Middle frontal gyrus (tissue), 1 donor: Measurements from ENCODE around the gene KCNK2.

Source experiments
- DNase-seq: peaks from one replicate; pipeline ENCODE4 v3.0.0-alpha.2; 2015; ENCODE audit warnings: low spot score; ENCODE audit errors: extremely low spot score

Gene KCNK2

DNA sequence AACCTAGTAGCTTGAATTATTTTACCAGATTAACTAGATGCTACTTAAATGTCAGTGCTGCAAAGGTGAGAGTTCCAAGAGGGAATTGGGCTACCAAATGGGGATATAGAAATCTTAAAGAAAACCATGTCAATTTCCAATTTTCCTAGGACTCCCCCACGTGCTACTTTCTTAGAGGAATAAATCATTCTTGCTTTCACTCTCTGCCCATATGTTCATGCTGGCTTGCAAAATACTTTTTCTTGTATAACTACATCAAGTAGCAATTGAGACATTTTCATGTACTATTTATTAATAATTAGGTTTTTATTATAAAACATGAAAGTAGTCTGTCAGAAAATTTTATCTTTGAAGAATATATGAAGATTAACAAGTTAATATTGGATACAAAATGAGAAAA, 11.8 kb downstream of the KCNK2 start:
- DNase-seq, result no peak

DNA sequence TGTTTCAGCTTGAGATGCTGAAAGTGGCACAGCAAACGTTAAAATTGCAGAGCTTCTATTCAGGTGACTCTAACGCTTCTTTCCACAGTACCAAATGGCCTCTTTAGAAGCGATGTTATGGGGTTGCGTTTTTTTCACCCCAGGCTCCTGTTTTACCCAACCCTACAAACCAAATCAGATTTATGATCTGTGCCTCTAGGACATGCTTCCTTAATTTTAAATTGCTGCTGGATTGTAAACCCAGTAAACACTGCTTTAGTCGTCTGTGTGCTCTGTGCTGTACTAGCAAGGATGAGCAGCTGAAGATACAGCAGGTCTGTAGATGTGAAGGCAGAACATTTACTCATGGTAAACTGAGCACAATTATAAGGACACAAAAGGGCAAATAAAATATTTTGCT, 13.0 kb downstream of the KCNK2 start:
- no peak for DNase-seq

DNA sequence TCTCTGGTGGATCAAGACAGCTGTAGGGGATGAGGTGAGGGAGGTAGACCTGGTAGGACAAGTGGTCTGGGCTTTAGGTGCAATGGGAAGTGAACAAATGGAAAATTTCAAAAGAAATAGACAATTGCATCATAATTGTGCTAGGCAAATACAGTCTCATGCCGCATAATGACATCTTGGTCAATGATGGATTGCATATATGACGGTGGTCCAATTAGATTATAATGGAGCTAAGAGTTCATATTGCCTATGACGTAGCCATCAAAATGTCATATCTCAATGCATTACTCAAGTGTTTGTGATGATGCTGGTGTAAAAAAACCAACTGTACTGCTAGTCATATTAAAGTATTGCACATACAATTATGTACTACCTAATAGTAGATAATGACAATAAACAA, 19.0 kb downstream of the KCNK2 start:
- DNase-seq, result no peak

DNA sequence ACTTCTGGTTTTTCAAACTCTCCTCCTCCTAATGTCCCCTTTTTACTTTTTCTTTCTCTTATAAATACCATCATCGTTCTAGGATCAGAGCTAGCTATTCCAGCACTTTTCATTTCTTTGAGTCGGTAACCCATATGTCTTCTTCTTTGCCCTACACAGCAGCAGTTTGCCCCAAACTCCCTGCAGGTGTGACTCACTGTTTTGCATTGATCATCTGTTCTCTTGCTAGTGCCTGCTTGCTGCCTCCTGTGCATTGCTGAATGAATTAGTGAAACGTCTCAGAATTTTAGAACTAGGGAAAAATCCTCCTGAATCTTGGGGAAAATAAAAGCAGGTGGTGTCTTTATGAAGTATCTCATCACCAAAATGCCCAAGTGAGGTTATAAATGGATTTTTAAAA, 21.7 kb downstream of the KCNK2 start:
- DNase-seq, result no peak

DNA sequence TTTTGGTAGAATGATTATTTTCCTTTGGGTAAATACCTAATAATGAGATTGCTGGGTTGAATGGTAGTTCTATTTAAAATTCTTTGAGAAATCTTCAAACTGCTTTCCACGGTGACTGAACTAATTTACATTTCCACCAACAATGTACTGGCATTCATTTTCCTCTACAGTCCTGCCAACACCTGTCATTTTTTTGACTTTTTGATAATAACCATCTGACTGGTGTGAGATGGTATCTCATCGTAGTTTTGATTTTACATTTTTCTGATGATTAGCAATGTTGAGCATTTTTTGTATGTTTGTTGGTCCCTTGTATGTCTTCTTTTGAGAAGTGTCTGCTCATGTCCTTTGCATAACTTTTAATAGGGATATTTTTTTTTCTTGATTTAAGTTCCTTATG, 23.5 kb downstream of the KCNK2 start:
- DNase-seq, result no peak

DNA sequence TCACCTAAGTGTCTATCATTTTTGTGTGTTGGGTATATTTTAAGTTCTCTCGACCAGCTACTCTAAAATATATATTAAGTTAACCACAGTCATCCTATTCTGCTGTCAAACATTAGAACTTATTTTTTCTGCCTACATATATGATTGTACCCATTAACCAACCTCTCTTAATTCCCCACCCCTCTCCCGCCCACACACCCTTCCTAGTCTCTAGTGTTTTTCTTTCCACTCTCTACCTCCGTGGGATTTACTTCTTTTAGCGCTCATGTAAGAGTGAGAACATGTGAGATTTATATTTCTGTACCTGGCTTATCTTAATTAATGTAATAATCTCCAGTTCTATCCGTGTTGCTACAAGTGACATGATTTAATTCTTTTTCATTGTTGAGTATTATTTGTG, 26.6 kb downstream of the KCNK2 start:
- DNase-seq, result no peak

DNA sequence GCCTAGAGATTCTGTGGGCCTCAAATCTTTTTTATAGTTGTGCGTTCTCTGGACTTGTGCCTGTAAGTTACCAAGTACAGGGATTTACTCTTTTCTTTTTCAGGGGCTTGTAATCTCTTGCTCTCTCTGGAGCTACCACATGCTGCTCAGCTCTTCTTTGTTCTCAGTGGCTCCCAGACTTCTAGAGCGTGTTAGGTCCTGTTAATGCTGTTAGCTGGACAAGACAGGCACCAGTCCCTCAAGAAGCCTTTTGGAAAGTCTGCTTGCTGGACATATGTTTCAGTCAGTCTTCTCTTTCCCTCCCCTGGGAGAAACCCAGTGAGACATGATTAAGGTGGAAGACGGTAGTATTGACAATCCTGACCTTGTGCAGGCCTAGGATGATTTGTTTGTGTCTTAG, 29.4 kb downstream of the KCNK2 start:
- DNase-seq, result no peak

DNA sequence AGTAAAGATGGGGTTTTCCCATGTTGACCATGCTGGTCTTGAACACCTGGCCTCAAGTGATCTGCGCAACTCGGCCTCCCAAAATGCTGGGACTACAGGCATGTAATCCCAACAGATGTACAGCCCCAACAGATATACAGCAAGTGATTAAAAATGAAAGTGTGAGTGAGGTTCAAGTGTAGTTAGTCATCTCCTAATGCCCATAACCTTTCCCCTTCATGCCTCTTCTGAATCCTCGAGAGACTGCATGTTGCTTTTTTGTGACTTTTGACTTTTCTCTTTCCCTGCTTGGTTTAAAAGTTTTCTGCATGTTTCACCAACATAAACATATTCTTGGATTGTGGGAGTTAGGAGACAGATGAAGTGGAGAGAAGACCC, 31.2 kb downstream of the KCNK2 start:
- no peak for DNase-seq

DNA sequence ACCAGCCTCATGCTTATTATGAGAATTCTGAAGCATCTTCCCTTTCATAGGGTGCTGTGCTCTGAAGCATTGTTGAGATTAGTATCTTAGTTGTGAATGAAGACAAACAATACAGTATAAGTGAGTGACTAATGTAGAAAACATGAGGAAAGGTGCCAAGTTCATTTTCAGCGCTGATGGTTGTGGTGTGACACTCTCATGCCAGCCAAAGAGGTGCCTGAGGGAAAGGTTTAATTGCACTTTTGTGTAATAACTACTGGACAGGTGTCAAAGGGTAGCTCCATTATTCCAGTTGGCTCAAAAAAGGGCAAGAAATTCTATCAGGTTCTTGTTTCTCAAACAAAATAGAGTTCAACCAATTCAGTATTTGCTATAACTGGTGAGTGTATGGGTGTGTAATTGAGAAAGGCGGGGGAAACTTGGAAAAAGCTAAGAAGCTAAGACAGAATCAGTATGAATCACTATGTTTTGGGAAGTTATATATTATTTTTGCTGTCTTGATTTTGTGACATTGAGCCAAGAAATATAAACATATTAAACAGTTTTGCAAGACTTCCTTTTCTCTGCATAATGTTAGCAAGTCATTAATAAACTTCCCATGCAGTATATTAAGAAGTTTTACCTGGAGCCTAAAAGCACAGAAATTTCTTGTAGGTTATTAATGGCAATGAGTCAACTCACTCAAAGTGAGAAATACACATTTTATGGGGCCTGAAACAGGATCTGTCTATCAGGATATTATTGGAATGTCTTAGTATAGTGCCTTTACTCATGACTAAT, 31.8 kb downstream of the KCNK2 start:
- no peak for DNase-seq

DNA sequence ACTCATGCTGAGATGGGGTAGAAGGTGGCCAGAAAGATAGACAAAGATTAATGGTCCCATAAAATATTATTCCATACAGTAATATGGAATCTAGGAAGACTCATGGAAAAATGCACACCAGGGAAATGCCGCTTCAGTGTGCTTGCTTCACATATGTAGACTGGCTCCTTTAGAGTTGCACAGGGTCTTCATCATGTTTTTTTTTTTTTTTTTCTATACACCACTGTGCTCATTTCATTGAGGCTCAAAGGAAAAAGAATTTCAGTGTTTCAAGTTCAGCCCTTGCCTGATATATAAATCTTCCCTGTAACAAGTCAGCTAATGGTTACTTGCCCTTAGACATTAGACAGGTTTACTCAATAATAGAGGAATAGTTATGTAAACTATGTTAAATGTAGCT, 33.2 kb downstream of the KCNK2 start:
- no peak for DNase-seq

DNA sequence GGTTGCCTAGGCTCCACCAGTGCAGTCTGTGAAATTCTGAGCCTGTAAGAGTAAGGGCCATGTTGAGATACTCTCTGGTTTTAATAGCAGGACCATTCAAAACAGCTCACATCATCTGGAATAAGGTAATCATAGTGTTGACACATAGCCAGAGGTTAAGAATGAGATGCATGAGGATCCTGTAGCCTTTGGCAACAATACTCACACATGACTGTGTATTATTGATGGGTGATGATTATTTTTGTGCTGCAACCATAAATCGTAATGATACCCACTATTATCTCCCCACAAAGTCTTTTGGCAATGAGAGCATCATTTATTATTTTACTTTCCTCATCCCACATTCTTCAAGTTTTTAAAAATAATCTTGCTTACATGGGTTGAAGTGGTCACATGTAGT, 35.5 kb downstream of the KCNK2 start:
- no peak for DNase-seq

DNA sequence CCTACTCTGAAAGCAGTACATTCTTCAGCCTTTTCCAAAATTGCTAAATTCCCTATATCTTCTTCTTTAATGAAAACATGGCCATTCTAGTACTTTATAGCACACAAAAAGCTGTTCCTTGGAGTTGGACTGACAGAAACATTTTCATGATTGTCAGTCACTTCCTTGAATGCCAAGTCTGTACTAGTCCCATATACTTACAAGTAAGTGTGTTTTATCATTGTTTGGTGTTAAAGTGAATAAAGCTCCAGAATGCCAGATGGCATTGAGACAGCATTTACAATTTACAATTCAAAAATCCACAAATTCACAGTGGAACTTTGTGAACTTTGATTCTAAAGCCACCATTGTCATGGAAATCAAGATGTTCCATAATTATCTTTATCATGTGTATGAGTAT, 36.5 kb downstream of the KCNK2 start:
- no peak for DNase-seq

DNA sequence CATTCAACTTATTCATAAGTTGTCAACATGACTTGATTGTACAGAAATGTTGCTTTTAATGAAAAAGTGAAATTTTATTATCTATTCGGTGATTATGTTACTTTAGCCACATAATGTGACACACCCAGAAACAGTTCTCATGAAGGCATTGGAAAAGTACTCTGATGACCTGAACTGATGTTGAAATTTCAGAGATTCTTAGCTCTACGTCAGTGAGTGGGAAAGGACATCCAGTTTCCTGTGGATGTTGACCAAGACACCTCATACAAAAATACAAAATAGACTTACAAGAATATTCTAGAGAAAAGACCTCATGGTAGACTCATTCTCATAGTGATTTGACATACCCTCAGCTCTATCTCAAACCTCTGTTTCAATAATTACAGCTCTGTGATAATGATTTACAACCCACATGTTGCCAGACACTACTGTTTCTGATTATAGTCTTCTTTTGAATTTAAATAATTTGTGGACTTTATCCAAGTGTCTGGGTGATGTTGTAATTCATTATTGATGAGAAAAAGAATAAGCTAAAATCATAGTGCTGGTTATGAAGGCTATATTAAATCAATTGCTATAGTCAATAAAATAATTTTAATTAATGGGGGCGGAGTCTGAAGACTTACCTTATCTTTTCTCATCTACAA, 37.3 kb downstream of the KCNK2 start:
- no peak for DNase-seq

DNA sequence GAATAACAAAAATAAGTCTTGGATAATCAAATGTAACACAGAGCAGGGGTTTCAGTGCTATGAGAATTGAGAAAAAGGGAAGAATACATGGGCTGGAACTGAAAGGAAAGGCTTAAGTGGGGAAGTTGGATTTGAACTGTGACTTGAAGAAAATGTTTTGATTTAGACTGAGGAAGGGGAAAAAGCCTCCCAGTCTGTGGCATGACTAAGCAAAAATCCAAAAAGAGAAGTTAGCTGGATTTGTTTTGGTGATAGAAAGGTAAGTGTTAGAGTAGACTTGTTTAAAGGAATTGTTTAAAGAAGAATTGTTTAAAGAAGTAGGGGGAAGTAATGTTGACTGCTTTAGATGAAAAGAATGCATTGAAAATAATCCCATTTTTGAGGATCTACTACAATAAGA, 46.0 kb downstream of the KCNK2 start:
- DNase-seq, result no peak

DNA sequence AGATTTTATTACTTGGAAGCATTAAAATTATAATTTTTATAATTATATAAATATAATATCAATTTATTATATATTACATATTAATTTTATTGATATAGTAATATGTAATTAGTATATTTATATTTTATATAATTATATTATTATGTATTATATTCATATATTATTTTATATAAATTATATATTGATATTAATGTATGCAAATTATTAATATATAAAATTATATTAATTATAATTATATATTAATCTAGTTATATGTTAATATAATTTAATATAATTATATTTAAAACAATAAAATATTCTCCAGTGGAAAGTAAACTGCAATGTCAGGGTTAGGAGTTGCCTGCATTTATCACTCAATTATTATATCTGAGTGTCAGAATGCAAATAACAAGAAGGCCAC, 48.8 kb downstream of the KCNK2 start:
- no peak for DNase-seq

DNA sequence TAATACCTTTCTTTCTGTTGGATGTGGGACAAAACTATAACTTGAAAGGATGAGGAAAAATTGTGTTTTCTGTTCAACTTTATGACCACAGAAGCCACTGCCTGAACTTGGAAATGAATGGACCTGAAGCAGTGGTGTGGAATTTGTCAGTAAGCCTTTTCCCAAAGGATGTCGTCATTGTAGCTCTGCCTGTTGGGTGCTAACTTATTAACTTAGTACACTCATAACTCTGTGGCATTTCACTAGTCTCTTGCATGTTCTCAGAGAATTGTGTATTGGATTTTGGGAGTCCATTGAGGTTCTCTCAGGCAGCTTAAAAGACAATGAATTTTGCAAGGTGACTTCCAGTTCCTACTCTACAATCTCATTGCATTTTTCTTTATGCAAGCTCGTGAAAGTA, 49.6 kb downstream of the KCNK2 start:
- no peak for DNase-seq

DNA sequence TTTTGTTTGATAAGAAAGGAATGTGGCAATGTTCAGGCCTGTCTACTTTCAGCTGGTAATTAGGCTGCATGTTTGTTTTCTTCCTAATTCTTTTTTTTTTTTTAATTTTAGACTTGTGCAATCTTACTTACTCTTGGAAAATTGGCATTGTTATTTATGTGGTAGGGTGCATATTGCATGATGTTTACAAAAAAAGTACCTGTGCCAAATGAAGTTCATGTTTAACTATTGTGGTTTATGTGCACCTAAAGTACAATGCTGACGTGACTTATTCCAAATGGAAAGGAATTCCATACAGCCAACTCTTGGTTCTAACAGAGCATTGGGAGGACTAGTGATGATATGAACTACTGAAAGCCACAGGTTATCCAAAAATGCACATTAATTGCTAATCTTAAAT, 51.0 kb downstream of the KCNK2 start:
- no peak for DNase-seq

DNA sequence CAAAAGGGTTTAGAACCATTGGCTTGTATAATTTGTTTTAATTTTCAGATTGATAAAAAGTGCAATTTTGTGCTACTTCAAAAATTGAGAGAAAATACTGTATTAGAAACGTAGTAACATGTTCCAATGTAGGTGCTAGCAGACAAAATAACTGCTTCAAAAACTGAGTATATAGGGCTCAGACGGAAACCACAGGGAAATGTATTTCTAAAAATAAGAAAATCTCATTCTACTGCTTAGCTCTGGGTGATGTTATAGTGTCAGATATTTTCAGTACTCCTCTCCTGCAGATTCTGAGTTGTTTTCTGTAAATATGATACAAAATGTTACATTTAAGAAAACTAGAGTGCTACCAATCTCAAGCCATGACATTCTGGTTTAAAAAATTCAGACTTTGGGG, 55.4 kb downstream of the KCNK2 start:
- no peak for DNase-seq

DNA sequence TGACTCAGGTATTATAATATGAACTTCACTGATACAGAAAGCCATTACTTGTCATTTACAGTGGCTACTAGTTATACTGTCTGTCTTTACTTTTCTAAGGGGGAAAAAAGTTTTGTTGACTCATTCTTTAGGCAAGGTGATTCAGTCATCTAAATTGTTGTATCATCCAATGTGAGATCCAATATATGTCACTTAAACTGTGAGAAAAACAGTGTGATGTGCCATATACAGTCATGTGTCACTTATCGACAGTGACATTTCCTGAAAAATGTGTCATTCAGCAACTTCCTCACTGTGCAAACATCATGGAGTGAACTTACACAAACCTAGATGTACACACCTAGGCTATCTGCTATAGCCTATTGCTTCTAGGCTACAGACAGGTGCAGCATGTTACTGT, 57.6 kb downstream of the KCNK2 start:
- DNase-seq, result no peak

DNA sequence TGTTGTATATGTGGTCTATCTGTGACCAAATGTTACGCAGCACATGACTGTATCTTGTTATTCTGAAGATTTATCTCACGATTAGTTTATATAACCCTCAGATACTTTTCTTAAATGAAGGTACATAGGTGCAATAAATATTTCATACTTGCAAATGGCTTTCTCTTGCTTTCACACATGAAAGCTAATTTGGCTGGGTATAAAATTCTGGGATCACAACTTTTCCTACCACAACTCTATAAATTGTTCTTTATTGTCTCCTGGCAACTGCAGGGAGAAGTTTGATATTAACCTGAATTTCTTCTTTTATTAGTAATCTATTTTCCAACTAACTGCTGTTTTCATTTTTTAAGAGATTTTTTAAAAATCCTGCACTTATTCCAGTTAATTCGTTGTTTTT, 58.9 kb downstream of the KCNK2 start:
- no peak for DNase-seq

DNA sequence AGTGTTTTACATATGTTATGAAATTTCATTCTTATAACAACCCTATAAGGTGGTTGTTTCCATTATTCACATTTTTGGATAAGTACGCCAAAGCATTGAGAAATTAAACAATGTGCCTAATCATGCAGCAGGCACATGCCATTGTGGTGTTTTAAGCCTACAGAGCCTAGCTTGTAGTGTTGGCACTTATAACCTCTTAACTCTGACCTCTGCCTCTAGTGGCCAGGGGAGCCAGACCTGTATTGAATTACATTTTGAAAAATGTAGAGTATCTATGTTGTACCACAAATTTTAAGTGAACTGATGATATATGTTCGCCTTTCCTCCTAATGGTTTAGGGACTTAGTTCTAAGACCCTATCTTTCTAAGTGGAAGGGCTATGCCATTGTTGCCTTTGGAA, 61.0 kb downstream of the KCNK2 start:
- no peak for DNase-seq

DNA sequence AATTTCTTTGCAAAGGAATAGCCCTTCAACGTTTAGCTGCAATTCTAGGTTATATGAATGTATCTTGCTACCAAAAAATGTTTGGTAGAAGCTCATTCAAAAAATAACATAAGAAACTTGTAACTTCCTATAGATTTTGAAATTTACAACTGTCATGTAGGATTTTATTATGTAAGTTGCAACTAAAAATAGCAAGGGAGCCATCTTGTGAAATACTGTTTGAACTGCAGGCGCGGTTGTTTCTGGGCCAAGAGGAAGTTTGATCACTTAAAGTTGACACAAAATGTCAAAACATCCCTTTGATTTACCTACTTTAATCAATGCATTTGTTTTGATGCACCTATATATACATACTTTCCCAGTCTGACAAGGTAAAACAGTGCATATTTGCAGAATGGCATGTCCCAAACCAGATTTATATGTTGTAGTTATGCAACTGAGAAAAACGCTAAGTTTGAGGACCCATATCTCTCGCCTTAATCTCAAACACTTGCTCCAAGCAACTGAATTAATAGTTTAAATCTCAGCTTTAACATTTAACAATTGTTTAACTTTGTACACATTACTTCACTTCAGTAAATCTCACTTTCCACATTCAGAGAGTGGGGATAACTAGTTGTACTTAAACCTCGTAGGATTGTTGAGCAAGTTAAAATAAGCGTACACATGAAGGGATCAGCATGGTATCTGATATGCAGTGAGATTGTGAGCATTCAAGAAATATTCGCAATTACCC, 63.9 kb downstream of the KCNK2 start:
- no peak for DNase-seq

DNA sequence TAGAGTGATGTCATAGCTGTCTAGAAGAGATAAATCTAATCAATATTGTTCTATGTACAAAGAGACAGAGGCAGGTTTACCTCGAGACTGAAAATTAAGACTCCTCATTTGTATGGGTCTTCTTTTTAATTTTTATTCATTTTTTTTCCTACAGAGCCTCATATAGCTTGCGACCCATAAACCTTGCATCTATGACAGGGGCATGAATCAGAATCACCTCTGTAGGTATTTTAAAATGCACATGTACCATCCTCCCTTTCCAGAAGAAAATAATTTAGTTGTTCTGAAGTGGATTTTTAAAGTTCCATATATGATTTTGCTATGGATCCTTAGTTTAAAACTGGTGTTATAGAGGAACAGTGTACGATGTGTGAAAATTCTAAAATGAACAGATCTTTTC, 64.5 kb downstream of the KCNK2 start:
- DNase-seq, result no peak
